ENCODE data around the gene BRD7. TPM values are rescaled to one million over a fixed set of nuclear protein-coding genes. Genes with fewer than 3 reads are reported as not detected.

BRD7 gene
- polyA plus RNA-seq, 6 donors from 2014 or later: 24.5 to 57.2 (median 39.8) TPM

- H3K27me3 Mint-ChIP-seq: no peaks in the 10 kb centered on the region
- no peak for DNase-seq
- peak overlapping the region; percentile 24 to 89 (median 60) for H3K27ac Mint-ChIP-seq
- peaks cover 57 to 96% (median 90%) of the 10 kb centered on the region in 3 donors for H3K4me1 Mint-ChIP-seq
- no peak for ATAC-seq (ENCODE audit: low read depth in 2 of 2)
- no peaks in the 10 kb centered on the region for H3K9me3 Mint-ChIP-seq
- H3K4me3 Mint-ChIP-seq: peak overlapping the region in 2 of 8 donors; percentile 36 to 59
- H3K36me3 Mint-ChIP-seq: no peaks in the 10 kb centered on the region
Observed at GRCh38 chr16:50269769-50270509, 98.8 kb downstream of the BRD7 start.

GRCh38 chr16:50269061-50269705, 99.6 kb downstream of the BRD7 start:
- no peaks in the 10 kb centered on the region for H3K27me3 Mint-ChIP-seq
- peak overlapping the region in 3 of 6 donors; percentile 29 to 92 (median 82) for H3K27ac Mint-ChIP-seq
- no peaks in the 10 kb centered on the region for H3K36me3 Mint-ChIP-seq

GRCh38 chr16:50268352-50268751, 100.4 kb downstream of the BRD7 start:
- ATAC-seq (ENCODE audit: low read depth in 2 of 2): no peak
- H3K27ac Mint-ChIP-seq: peak overlapping the region in 4 of 6 donors; percentile 18 to 91 (median 86)
- H3K4me3 Mint-ChIP-seq: peak overlapping the region in 7 of 8 donors; percentile 26 to 92 (median 42)
- no peaks in the 10 kb centered on the region for H3K27me3 Mint-ChIP-seq
- H3K9me3 Mint-ChIP-seq: no peaks in the 10 kb centered on the region
- H3K36me3 Mint-ChIP-seq: no peaks in the 10 kb centered on the region
- DNase-seq: no peak
- H3K4me1 Mint-ChIP-seq: peaks cover 51 to 91% (median 90%) of the 10 kb centered on the region in 3 donors

More at GRCh38 chr16:50269061-50269705, 99.6 kb downstream of the BRD7 start:
- H3K4me1 Mint-ChIP-seq: peaks cover 53 to 94% (median 91%) of the 10 kb centered on the region in 3 donors
- no peak for ATAC-seq (ENCODE audit: low read depth in 2 of 2)
- no peaks in the 10 kb centered on the region for H3K9me3 Mint-ChIP-seq
- DNase-seq: no peak
- peak overlapping the region in 3 of 8 donors; percentile 18 to 58 (median 20) for H3K4me3 Mint-ChIP-seq

GRCh38 chr16:50267651-50268050, 101.1 kb downstream of the BRD7 start:
- Mint-ChIP-seq H3K27ac (peak overlapping the region in 4 of 6 donors; percentile 57 to 92 (median 88)), H3K36me3 (no peaks in the 10 kb centered on the region), H3K4me3 (peak overlapping the region; percentile 30 to 92 (median 82)), H3K9me3 (no peaks in the 10 kb centered on the region), H3K4me1 (peaks cover 44 to 84% (median 83%) of the 10 kb centered on the region in 3 donors), H3K27me3 (no peaks in the 10 kb centered on the region)
- no peak for DNase-seq
- no peak for ATAC-seq (ENCODE audit: low read depth in 2 of 2)

- peaks cover 40 to 80% (median 78%) of the 10 kb centered on the region in 3 donors for H3K4me1 Mint-ChIP-seq
- no peak for ATAC-seq (ENCODE audit: low read depth in 2 of 2)
- H3K27me3 Mint-ChIP-seq: no peaks in the 10 kb centered on the region
- DNase-seq: no peak
- no peaks in the 10 kb centered on the region for H3K36me3 Mint-ChIP-seq
- peak overlapping the region; percentile 80 to 92 (median 83) for H3K4me3 Mint-ChIP-seq
- H3K9me3 Mint-ChIP-seq: no peaks in the 10 kb centered on the region
- peak overlapping the region in 4 of 6 donors; percentile 72 to 92 (median 88) for H3K27ac Mint-ChIP-seq
Observed at GRCh38 chr16:50267151-50267631, 101.6 kb downstream of the BRD7 start.

- no peaks in the 10 kb centered on the region for H3K27me3 Mint-ChIP-seq
- ATAC-seq (ENCODE audit: low read depth in 2 of 2): peak; percentile 93 to 97
Observed at GRCh38 chr16:50266337-50267091, 102.3 kb downstream of the BRD7 start, which contains the start of gene ADCY7. ADCY7 (plus strand) TSS chr16:50266551; CDS start chr16:50288180, 21,629 bp downstream.

More at GRCh38 chr16:50266337-50267091, 102.3 kb downstream of the BRD7 start, which contains the start of gene ADCY7:
- Mint-ChIP-seq H3K27ac (peak within 1 kb of the TSS; percentile 72 to 94 (median 88)), H3K9me3 (no peaks in the 10 kb centered on the region), H3K4me1 (peaks cover 40 to 74% (median 73%) of the 10 kb centered on the region in 3 donors), H3K36me3 (no peaks in the 10 kb centered on the region), H3K4me3 (peak within 1 kb of the TSS; percentile 80 to 92 (median 83))
- peak; percentile 71 for DNase-seq

Other genes starting within 250 kb of the BRD7 start
- gene TENT4B, start 215.7 kb downstream of the BRD7 start, polyA plus RNA-seq (ENCODE audit: low read depth in 6 of 6): 1 to 10 TPM; 3.3 to 8.5 (median 4.6) TPM
- gene ADCY7, start 102.4 kb downstream of the BRD7 start, polyA plus RNA-seq (ENCODE audit: low read depth in 6 of 6): 10 to 100 TPM; 23.0 to 42.8 (median 35.9) TPM
- gene NKD1, start 179.4 kb upstream of the BRD7 start, polyA plus RNA-seq (ENCODE audit: low read depth in 6 of 6): under 1 TPM in 4 of 6 donors, not detected in 2; 0.01 to 0.36 (median 0.10) TPM

Data from naive B cell (primary cell).